Prostate gland (tissue), 2 donors: ENCODE measurements around the gene DGKG.

Source experiments
- CTCF ChIP-seq, 4 experiments: fragments of 200-600 bp in 2 of 4; fragments of 450-650 bp in 2 of 4; sonication (generic) in 2 of 4; IDR thresholded peaks; 1 replicate in 3 of 4; 2 replicates in 1 of 4; pipeline ENCODE4 v1.5.1; 2016 to 2019; ENCODE audit warnings: antibody characterized with exemption in 4 of 4, mild to moderate bottlenecking in 2 of 4, moderate library complexity in 2 of 4
- POLR2A ChIP-seq: fragments of 450-650 bp; IDR thresholded peaks from one replicate; pipeline ENCODE4 v1.6.1; 2016; ENCODE audit warnings: antibody characterized with exemption, mild to moderate bottlenecking

GRCh38 chr3:186226482-186226881, 135.6 kb downstream of the DGKG start:
- no peak for TF ChIP-seq CTCF (IDR thresholded peaks at IDR 0.05)
- TF ChIP-seq POLR2A, result no peak
